T follicular helper cell (primary cell): ENCODE data around the gene TKTL2.
"Not testable (repeated sequence)": the region's sequence is repeated elsewhere in the genome, so short reads cannot be mapped to it uniquely, and the experiment has no call there.

Experiments
- DNase-seq: peaks from one replicate; pipeline ENCODE4 v3.0.0-alpha.2; 2020; ENCODE audit warnings: low read depth

Gene TKTL2

GRCh38 chr4:163447481-163447880, 26.1 kb downstream of the TKTL2 start:
- no peak for DNase-seq

- DNase-seq, result not testable (repeated sequence)
These were observed 26.5 kb downstream of the TKTL2 start for GRCh38 chr4:163447023-163447422.

GRCh38 chr4:163440040-163440439, 33.5 kb downstream of the TKTL2 start:
- DNase-seq, result no peak
